Hippocampal formation (tissue), 2 donors: ENCODE data around the gene ZMAT5.

Source experiments
- DNase-seq, 2 donors: peaks; one replicate each; lab custom pipeline; 2025; lab: John Stamatoyannopoulos, UW

Gene ZMAT5

DNA sequence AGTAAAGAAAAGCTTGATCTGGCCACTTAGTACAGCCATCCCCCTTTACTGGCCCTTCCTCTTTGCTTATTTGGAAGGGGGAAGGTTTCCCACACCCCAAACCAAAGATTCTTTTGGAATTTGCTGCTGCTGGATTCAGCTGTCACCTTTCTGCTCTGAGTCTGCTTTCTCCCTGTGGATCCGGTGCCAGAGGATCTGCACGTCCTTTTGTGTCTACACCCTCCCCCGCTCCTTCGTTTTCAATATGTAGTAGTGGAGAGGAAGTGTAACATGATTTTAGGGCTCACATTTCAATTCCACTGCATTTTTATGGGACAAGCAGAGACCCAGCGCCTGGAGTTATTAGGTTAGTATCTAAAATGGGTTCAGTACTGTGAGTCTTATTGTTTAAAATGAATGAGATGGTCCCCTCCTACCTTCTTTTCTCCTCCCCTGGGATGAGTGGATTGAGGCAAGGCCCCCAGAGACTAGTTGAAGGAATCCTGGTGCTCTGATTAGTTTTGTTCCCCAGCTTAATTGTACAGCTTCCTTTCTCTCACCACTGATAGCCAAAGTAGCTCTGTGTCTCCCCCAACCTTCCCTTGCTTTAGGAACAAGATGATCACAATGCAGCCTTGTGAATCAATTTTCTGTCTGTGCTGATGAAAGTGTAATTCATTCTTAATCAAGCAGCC lies 77.5 kb downstream of the ZMAT5 start:
- DNase-seq: no peak

DNA sequence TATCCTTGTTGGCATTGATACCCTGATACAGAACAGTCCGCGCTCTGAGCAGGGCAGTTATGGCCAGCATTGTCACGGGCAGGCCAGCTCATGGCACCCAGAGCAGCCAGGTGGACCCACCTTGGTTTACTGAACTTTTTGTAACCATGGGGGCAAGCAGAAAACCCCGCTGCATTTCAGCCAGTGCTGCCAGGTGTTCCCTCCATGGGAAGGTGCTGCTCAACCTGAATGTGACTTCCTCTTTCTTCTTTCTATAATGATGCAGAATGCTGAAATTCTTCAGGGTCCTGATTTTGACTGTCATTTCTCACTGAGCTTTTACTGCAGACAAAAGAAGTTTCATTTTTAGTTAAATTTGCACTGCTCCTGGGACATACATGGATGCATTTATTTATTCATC lies 82.6 kb downstream of the ZMAT5 start:
- no peak for DNase-seq

DNA sequence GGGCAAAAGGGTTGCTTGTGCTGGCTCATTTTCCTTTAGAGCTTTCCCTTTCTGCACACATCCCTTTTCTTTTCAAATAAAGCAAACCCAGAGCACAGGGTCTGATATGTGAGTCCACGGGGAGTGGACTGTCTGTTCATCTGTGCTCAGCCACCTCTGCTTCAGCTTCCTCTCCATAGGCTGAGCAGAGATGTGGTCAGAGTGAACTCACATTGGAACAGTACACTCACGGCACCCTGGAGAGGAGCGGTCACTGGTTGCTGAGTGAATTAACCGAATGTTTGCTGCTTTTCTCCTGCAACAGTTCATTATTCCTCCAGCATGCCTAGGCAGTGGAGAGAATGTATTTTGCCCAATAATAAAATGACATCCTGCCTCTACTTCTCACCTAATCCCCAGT lies 83.3 kb downstream of the ZMAT5 start:
- DNase-seq: no peak
